HepG2 (cell line): ENCODE results near the gene DCAF7. TPM values are rescaled to one million over a fixed set of nuclear protein-coding genes. Genes with fewer than 3 reads are reported as not detected.

ENCODE experiments used
- BORCS8-MEF2B ChIP-seq: sonication (generic); formaldehyde crosslinking; IDR thresholded peaks from 2 replicates; pipeline ENCODE4 v1.8.0; 2022; ENCODE audit warnings: mild to moderate bottlenecking, missing genetic modification reagents
- DMAP1 ChIP-seq: IDR thresholded peaks from 2 replicates; pipeline ENCODE4 v1.6.1; 2016
- HDAC2 ChIP-seq: sonication (generic); formaldehyde crosslinking; IDR thresholded peaks from 2 replicates; pipeline ENCODE4 v1.4.0; 2020; ENCODE audit warnings: missing genetic modification reagents
- IKZF4 ChIP-seq: sonication (generic); formaldehyde crosslinking; IDR thresholded peaks from 2 replicates; pipeline ENCODE4 v1.5.1; 2020; ENCODE audit warnings: borderline replicate concordance, mild to moderate bottlenecking, low read depth, missing genetic modification reagents; ENCODE audit errors: not compliant biosample characterization
- JDP2 ChIP-seq: sonication (generic); formaldehyde crosslinking; IDR thresholded peaks from 2 replicates; pipeline ENCODE4 v1.8.1; 2022; ENCODE audit warnings: missing genetic modification reagents, borderline replicate concordance
- PBX3 ChIP-seq: sonication (generic); formaldehyde crosslinking; IDR thresholded peaks from 2 replicates; pipeline ENCODE4 v1.8.1; 2023; ENCODE audit warnings: missing genetic modification reagents, inconsistent platforms, borderline replicate concordance
- POGK ChIP-seq: sonication (generic); formaldehyde crosslinking; conservative IDR thresholded peaks from 2 replicates; pipeline ENCODE4 v1.8.0; 2022; ENCODE audit warnings: mild to moderate bottlenecking, moderate library complexity, missing genetic modification reagents
- POLR2G ChIP-seq: fragments of 200-400 bp; formaldehyde crosslinking; IDR thresholded peaks from 2 replicates; pipeline ENCODE4 v1.6.1; 2018; ENCODE audit warnings: mild to moderate bottlenecking, low read depth, low read length, moderate library complexity
- PRMT3 ChIP-seq: sonication (generic); formaldehyde crosslinking; IDR thresholded peaks from 2 replicates; pipeline ENCODE4 v1.8.1; 2022; ENCODE audit warnings: low read depth, mild to moderate bottlenecking, moderate library complexity, missing genetic modification reagents, borderline replicate concordance
- SETDB1 ChIP-seq: sonication (generic); formaldehyde crosslinking; IDR thresholded peaks from 2 replicates; pipeline ENCODE4 v1.5.1; 2020; ENCODE audit warnings: missing genetic modification reagents, mild to moderate bottlenecking, borderline replicate concordance
- SMC3 ChIP-seq: IDR thresholded peaks from 2 replicates; pipeline ENCODE4 v1.6.1; 2011; ENCODE audit warnings: low read length, improper control_type of control experiment
- SRSF9 ChIP-seq: fragments of 200-400 bp; formaldehyde crosslinking; IDR thresholded peaks from 2 replicates; pipeline ENCODE4 v1.6.1; 2018; ENCODE audit warnings: borderline replicate concordance, mild to moderate bottlenecking, low read depth, low read length; ENCODE audit not compliant: insufficient read depth, poor library complexity, severe bottlenecking
- ZNF225 ChIP-seq: sonication (generic); formaldehyde crosslinking; IDR thresholded peaks from 2 replicates; pipeline ENCODE4 v1.4.0; 2020; ENCODE audit warnings: mild to moderate bottlenecking, missing genetic modification reagents
- ZNF280B ChIP-seq: sonication (generic); formaldehyde crosslinking; IDR thresholded peaks from 2 replicates; pipeline ENCODE4 v1.5.0; 2020; ENCODE audit warnings: missing genetic modification reagents, mild to moderate bottlenecking, borderline replicate concordance
- ZNF282 ChIP-seq: fragments of 450-650 bp; IDR thresholded peaks from 2 replicates; pipeline ENCODE4 v1.6.1; 2018; ENCODE audit not compliant: partially characterized antibody
- ZNF367 ChIP-seq: sonication (generic); formaldehyde crosslinking; IDR thresholded peaks from 2 replicates; pipeline ENCODE4 v1.4.0; 2020; ENCODE audit warnings: missing genetic modification reagents, borderline replicate concordance
- ZNF510 ChIP-seq: sonication (generic); formaldehyde crosslinking; IDR thresholded peaks from 2 replicates; pipeline ENCODE4 v1.4.0; 2020; ENCODE audit warnings: low read depth, mild to moderate bottlenecking, missing genetic modification reagents
- ZNF780A ChIP-seq: sonication (generic); formaldehyde crosslinking; IDR thresholded peaks from 2 replicates; pipeline ENCODE4 v1.8.0; 2022; ENCODE audit warnings: mild to moderate bottlenecking, missing genetic modification reagents, moderate library complexity
- ZNF883 ChIP-seq: sonication (generic); formaldehyde crosslinking; IDR thresholded peaks from 2 replicates; pipeline ENCODE4 v1.5.1; 2020; ENCODE audit warnings: mild to moderate bottlenecking, missing genetic modification reagents; ENCODE audit errors: not compliant biosample characterization
- polyA plus RNA-seq, 8 experiments: library from polyadenylated mRNA; depleted of rRNA in 3 of 8; stranded (reverse) in 7 of 8; unstranded in 1 of 8; fragments of >200 nt; fragmentation: Illumina TruSeq in 4 of 8; extraction: Trizol in 4 of 8; gene quantifications; 2 replicates each; pipeline versions ENCODE4 v1.2.1 to v1.2.3, GENCODE V29; 2011 to 2016; ENCODE audit warnings: low read depth in 4 of 8, missing spikeins in 1 of 8, mixed read lengths in 1 of 8; ENCODE audit not compliant: insufficient read depth in 1 of 8
- total RNA-seq, 5 experiments: library from RNA; depleted of rRNA; stranded (reverse); fragments of >200 nt; fragmentation: Illumina TruSeq; extraction: Trizol; gene quantifications; 2 replicates each; pipeline ENCODE4 v1.2.3, GENCODE V29; 2016; ENCODE audit warnings: low read depth in 1 of 5

DCAF7 gene
- total and polyA plus RNA-seq, 2 of the 13 experiments (the other 11 are each of a cell fraction or from before 2014, with no cell fraction given), result 55.2 to 73.4 TPM

- TF ChIP-seq ZNF280B (CRISPR knock-in tag), result no peak
- TF ChIP-seq SETDB1 (CRISPR knock-in tag), result no peak
- TF ChIP-seq ZNF780A (CRISPR knock-in tag), result no peak
- TF ChIP-seq PBX3 (CRISPR knock-in tag), result no peak
- TF ChIP-seq ZNF282, result no peak
- no peak for TF ChIP-seq JDP2 (CRISPR knock-in tag)
- TF ChIP-seq POGK (CRISPR knock-in tag), result no peak
- peak; percentile 41; the same call in 1 of the 2 replicates for TF ChIP-seq HDAC2
- TF ChIP-seq SRSF9, result no peak
- no peak for TF ChIP-seq ZNF367 (CRISPR knock-in tag)
- TF ChIP-seq ZNF225 (CRISPR knock-in tag), result no peak
- no peak for TF ChIP-seq BORCS8-MEF2B
- TF ChIP-seq PRMT3 (CRISPR knock-in tag), result no peak
- no peak for TF ChIP-seq IKZF4 (CRISPR knock-in tag)
- TF ChIP-seq DMAP1 (CRISPR knock-in tag), result 0 out of 2 replicates have a peak, but pooled peaks have one; percentile 55
- TF ChIP-seq SMC3, result no peak
- TF ChIP-seq ZNF883 (CRISPR knock-in tag), result no peak
- TF ChIP-seq ZNF510 (CRISPR knock-in tag), result no peak
- TF ChIP-seq POLR2G, result peak; percentile 22; the same call in 1 of the 2 replicates
These were observed 51.4 kb downstream of the DCAF7 start (continued) for GRCh38 chr17:63601439-63602371.
